HG02678 (cell line): Measurements from ENCODE around the gene TSPAN11.

Experiments used
- ATAC-seq: cut with Tn5 transposase; IDR thresholded peaks from one replicate; pipeline ENCODE4 v1.9.1; 2021; ENCODE audit warnings: mild to moderate bottlenecking, moderate library complexity; ENCODE audit not compliant: unreplicated experiment

Gene TSPAN11

GRCh38 chr12:30976206-30976605 lies 49.7 kb downstream of the TSPAN11 start:
- ATAC-seq: no peak

GRCh38 chr12:30977124-30977523 lies 50.6 kb downstream of the TSPAN11 start:
- ATAC-seq: no peak

- ATAC-seq: no peak
These were observed 51.2 kb downstream of the TSPAN11 start for GRCh38 chr12:30977537-30978349.

GRCh38 chr12:30978639-30979038 lies 52.1 kb downstream of the TSPAN11 start:
- ATAC-seq: no peak

- no peak for ATAC-seq
These were observed 53.1 kb downstream of the TSPAN11 start for GRCh38 chr12:30979371-30980259.

GRCh38 chr12:30980955-30981662 lies 54.6 kb downstream of the TSPAN11 start:
- ATAC-seq: no peak

- ATAC-seq: no peak
These were observed 55.9 kb downstream of the TSPAN11 start for GRCh38 chr12:30982413-30982812.

- ATAC-seq: peak; percentile 76
These were observed 59.4 kb downstream of the TSPAN11 start for GRCh38 chr12:30985814-30986452.

GRCh38 chr12:30988086-30988485 lies 61.5 kb downstream of the TSPAN11 start:
- ATAC-seq: no peak

- ATAC-seq: no peak
These were observed 62.2 kb downstream of the TSPAN11 start for GRCh38 chr12:30988646-30989286.

- ATAC-seq: no peak
These were observed 63.2 kb downstream of the TSPAN11 start for GRCh38 chr12:30989754-30990153.

- ATAC-seq: no peak
These were observed 63.8 kb downstream of the TSPAN11 start for GRCh38 chr12:30990316-30990715.

GRCh38 chr12:30990776-30991175 lies 64.2 kb downstream of the TSPAN11 start:
- no peak for ATAC-seq

- no peak for ATAC-seq
These were observed 64.9 kb downstream of the TSPAN11 start for GRCh38 chr12:30991466-30991865.

- no peak for ATAC-seq
These were observed 65.8 kb downstream of the TSPAN11 start for GRCh38 chr12:30992381-30992780.

- ATAC-seq: no peak
These were observed 67.2 kb downstream of the TSPAN11 start for GRCh38 chr12:30993766-30994165.

GRCh38 chr12:30994274-30994673 lies 67.7 kb downstream of the TSPAN11 start:
- no peak for ATAC-seq

GRCh38 chr12:30996255-30996654 lies 69.7 kb downstream of the TSPAN11 start:
- ATAC-seq: no peak

GRCh38 chr12:30996752-30997151 lies 70.2 kb downstream of the TSPAN11 start:
- no peak for ATAC-seq

- no peak for ATAC-seq
These were observed 71.3 kb downstream of the TSPAN11 start for GRCh38 chr12:30997685-30998440.
